Calu3 (cell line): ENCODE data around the gene MRPL37. TPM values are rescaled to one million over a fixed set of nuclear protein-coding genes. Genes with fewer than 3 reads are reported as not detected.

Experiments
- BruUV-seq: library from RNA; stranded (reverse); fragments of 400-500 nt; replicated peaks from 2 replicates; lab custom pipeline; 2021; lab: Mats Ljungman, UMichigan
- CTCF ChIA-PET: fragments of 300-600 bp; sonication (Branson Sonifier 250); formaldehyde crosslinking; loops from one replicate; lab custom pipeline; 2022; ENCODE audit warnings: antibody characterized with exemption; lab: Charles Lee
- DNase-seq: peaks from one replicate; pipeline ENCODE4 v3.0.0; 2022
- H3K27ac Mint-ChIP-seq: one replicate; pipeline ENCODE4 v1.8.0; 2022; ENCODE audit warnings: mixed read lengths; ENCODE audit not compliant: unreplicated experiment
- H3K27me3 Mint-ChIP-seq: one replicate; pipeline ENCODE4 v1.8.0; 2022; ENCODE audit warnings: mixed read lengths; ENCODE audit not compliant: unreplicated experiment
- H3K36me3 Mint-ChIP-seq: one replicate; pipeline ENCODE4 v1.8.0; 2022; ENCODE audit warnings: mild to moderate bottlenecking, moderate library complexity, mixed read lengths; ENCODE audit not compliant: insufficient read depth, unreplicated experiment
- H3K4me1 Mint-ChIP-seq: one replicate; pipeline ENCODE4 v1.8.0; 2022; ENCODE audit warnings: mild to moderate bottlenecking, low read depth, mixed read lengths; ENCODE audit not compliant: unreplicated experiment
- H3K4me3 Mint-ChIP-seq: one replicate; pipeline ENCODE4 v1.8.0; 2022; ENCODE audit warnings: mild to moderate bottlenecking, low read depth, moderate library complexity, mixed read lengths; ENCODE audit not compliant: unreplicated experiment
- H3K9me3 Mint-ChIP-seq: one replicate; pipeline ENCODE4 v1.8.0; 2022; ENCODE audit warnings: low read depth, mixed read lengths; ENCODE audit not compliant: unreplicated experiment
- intact Hi-C: fragments of 100-400 bp; cut with micrococcal nuclease; formaldehyde crosslinking; loops from one replicate; pipeline ENCODE4 v1.10.0; 2022; ENCODE audit not compliant: unreplicated experiment
- total RNA-seq: library from RNA; stranded (reverse); gene quantifications from 2 replicates; pipeline ENCODE4 v1.2.3, GENCODE V29; 2022
- TF ChIP-seq, protein P1 (sequence below): fragments of 200-600 bp; IDR thresholded peaks from one replicate; pipeline ENCODE4 v1.8.0; 2022; ENCODE audit warnings: antibody characterized with exemption; ENCODE audit not compliant: unreplicated experiment

MRPL37 gene
- total RNA-seq, 1 experiment from 2014 or later, result 105 TPM

DNA sequence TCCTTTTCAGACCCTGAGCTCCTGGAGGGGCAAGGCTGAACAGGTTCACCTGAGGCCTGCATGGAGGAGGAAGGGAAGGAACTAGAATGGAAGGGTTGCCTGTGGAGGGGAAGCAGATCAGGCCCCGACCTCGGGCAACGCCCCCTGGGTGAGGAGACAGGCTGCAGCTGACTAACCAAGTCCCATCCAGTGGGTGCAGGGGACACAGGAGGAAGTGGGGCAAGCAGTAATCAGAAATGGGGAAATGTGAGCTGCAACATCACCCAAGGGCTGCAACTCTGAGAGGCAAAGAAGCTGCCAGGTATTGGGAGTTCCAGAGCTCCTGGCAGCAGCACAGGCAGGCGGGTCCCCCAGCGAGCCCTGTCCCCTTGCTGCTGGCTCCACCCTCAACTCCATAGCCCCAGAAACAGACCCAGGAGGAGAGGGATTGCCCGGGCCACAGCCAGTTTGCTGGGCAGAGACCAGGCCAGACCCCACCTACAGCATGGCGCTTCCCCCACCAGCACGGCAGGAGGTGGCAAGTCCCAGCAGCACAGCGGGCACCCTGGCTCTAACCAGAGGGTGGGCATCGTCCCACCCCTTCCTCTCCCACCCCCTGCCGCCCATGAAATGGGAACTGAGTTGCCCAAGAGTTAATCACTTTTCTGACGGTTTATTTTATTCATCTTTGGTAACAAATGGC lies 38.5 kb downstream of the MRPL37 start:
- no peaks in the 10 kb centered on the region for H3K9me3 Mint-ChIP-seq
- intact Hi-C loops, result no loop called here
- H3K4me1 Mint-ChIP-seq, result no peaks in the 10 kb centered on the region
- H3K36me3 Mint-ChIP-seq, result no peaks in the 10 kb centered on the region
- TF ChIP-seq, protein P1, sequence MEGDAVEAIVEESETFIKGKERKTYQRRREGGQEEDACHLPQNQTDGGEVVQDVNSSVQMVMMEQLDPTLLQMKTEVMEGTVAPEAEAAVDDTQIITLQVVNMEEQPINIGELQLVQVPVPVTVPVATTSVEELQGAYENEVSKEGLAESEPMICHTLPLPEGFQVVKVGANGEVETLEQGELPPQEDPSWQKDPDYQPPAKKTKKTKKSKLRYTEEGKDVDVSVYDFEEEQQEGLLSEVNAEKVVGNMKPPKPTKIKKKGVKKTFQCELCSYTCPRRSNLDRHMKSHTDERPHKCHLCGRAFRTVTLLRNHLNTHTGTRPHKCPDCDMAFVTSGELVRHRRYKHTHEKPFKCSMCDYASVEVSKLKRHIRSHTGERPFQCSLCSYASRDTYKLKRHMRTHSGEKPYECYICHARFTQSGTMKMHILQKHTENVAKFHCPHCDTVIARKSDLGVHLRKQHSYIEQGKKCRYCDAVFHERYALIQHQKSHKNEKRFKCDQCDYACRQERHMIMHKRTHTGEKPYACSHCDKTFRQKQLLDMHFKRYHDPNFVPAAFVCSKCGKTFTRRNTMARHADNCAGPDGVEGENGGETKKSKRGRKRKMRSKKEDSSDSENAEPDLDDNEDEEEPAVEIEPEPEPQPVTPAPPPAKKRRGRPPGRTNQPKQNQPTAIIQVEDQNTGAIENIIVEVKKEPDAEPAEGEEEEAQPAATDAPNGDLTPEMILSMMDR, result no peak
- no TSS peak for BruUV-seq
- DNase-seq, result no peak
- no peak overlapping the region for H3K4me3 Mint-ChIP-seq
- CTCF ChIA-PET, result interaction anchor here (0.6 kb wide), 1 partner anchor 478 kb away, joined by 3 read pairs; no protein-coding TSS in a partner anchor
- no peak overlapping the region for H3K27ac Mint-ChIP-seq
- no peaks in the 10 kb centered on the region for H3K27me3 Mint-ChIP-seq

DNA sequence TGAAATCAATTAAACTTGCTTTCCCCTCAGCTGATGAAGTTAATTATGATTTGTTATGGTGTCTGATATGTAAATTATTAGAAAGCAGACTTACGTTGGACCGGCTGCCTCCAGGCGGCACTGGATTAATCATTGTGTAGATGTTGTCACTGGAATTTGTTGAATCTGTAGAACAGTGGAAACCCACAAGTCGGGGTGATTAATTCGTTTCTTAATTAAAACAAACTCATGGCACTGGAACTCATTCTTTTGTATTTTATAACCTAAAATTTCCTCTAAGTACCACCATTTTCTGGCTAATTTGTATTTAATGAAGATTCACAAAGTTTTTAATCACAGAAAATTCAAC lies 39.0 kb downstream of the MRPL37 start:
- no peak overlapping the region for H3K27ac Mint-ChIP-seq
- H3K4me3 Mint-ChIP-seq, result no peak overlapping the region
- CTCF ChIA-PET, result no interaction called here
- H3K4me1 Mint-ChIP-seq, result no peaks in the 10 kb centered on the region
- BruUV-seq, result no TSS peak
- H3K36me3 Mint-ChIP-seq, result no peaks in the 10 kb centered on the region
- intact Hi-C loops, result no loop called here
- no peaks in the 10 kb centered on the region for H3K9me3 Mint-ChIP-seq
- DNase-seq, result no peak
- TF ChIP-seq, protein P1, result no peak
- no peaks in the 10 kb centered on the region for H3K27me3 Mint-ChIP-seq

DNA sequence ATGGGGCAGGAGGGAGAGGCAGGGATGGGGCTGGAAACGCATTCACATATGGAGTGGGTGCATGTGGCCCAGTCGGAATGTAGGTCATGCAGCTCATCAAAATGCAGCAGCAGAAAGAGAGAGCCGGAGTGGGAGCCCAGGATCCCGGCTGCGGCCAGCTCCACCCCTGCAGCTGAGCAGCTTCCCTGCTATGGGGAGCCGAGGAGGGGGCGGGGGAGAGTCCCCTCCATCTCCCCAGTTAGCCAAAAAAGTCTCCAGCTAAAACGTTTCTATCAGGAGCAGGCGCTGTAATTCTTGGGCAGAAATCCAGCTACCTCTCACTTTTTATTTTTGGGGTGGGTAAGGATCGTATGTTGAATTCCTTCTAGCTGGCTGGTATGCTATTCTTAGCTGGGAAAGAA lies 39.7 kb downstream of the MRPL37 start:
- Mint-ChIP-seq H3K9me3 (no peaks in the 10 kb centered on the region), H3K27ac (no peak overlapping the region), H3K4me3 (no peak overlapping the region), H3K36me3 (no peaks in the 10 kb centered on the region), H3K27me3 (no peaks in the 10 kb centered on the region), H3K4me1 (no peaks in the 10 kb centered on the region)
- no peak for DNase-seq
- BruUV-seq, result no TSS peak
- TF ChIP-seq, protein P1, result no peak
- CTCF ChIA-PET, result no interaction called here
- intact Hi-C loops, result no loop called here

DNA sequence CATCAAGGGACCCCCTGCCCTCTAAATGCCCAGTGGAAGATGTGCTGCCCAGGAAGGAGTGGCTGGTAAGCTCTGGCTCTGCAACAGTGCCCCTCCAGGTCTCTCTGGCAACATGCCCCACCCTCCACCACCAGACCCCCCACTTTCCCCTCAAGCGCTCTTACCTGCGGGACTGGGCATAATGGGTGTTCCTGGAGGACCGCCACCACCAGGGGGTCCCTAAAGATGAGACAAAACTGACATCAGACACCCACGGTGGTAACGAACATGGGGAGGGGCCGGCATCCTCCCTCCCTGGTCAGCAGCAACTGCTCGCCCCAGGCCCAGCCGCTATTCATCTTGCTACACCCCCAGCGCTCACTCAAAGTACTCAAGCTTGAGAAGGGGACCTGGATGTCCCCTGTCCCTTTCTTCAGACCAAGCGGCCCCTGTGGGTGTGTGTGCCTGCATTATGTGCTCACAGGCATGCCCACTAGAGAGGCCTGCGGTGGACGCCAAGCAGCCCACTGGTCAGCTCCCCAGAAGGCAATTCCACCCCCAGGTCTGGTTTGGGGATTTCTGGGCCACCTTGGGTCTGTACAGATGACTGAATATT lies 40.9 kb downstream of the MRPL37 start:
- H3K9me3 Mint-ChIP-seq, result no peaks in the 10 kb centered on the region
- no peak overlapping the region for H3K27ac Mint-ChIP-seq
- H3K4me3 Mint-ChIP-seq, result no peak overlapping the region
- no peaks in the 10 kb centered on the region for H3K4me1 Mint-ChIP-seq
- H3K36me3 Mint-ChIP-seq, result no peaks in the 10 kb centered on the region
- intact Hi-C loops, result no loop called here
- TF ChIP-seq, protein P1, result no peak
- DNase-seq, result no peak
- no peaks in the 10 kb centered on the region for H3K27me3 Mint-ChIP-seq
- no TSS peak for BruUV-seq
- CTCF ChIA-PET, result no interaction called here
